ENCODE results near the gene MYO9A. TPM values are rescaled to one million over a fixed set of nuclear protein-coding genes. Genes with fewer than 3 reads are reported as not detected.

MYO9A gene
- polyA plus RNA-seq, 3 donors: 3.9 to 6.6 (median 5.0) TPM

- TF ChIP-seq CTCF (IDR thresholded peaks at IDR 0.05): no peak
- no peak overlapping the region for H3K27ac Mint-ChIP-seq
- H3K36me3 Mint-ChIP-seq: no peaks in the 10 kb centered on the region
- Histone ChIP-seq H3K27me3 (ENCODE audit: control insufficient read depth in 2 of 2, insufficient read depth in 2 of 2, low read length in 2 of 2) (no peaks in the 10 kb centered on the region), H3K9ac (ENCODE audit: insufficient read depth, low read length, poor library complexity, severe bottlenecking) (no peak overlapping the region), H3K36me3 (replicated peaks in 1 of 2; ENCODE audit: control insufficient read depth in 1 of 2, insufficient read depth in 2 of 2, low read length in 2 of 2) (no peaks in the 10 kb centered on the region), H2AFZ (ENCODE audit: insufficient read depth, low read depth, low read length, poor library complexity, severe bottlenecking) (no peak overlapping the region), H3K4me3 (replicated peaks in 1 of 3; ENCODE audit: low read depth in 2 of 3, low read length in 3 of 3) (no peak overlapping the region), H3K4me2 (replicated peaks; ENCODE audit: extremely low read depth, low read length, poor library complexity, severe bottlenecking) (no peak overlapping the region), H3K79me2 (ENCODE audit: insufficient read depth, low read length) (no peaks in the 10 kb centered on the region), H3K4me1 (ENCODE audit: control insufficient read depth in 1 of 2, insufficient read depth in 2 of 2, low read length in 2 of 2) (no peaks in the 10 kb centered on the region), H4K20me1 (ENCODE audit: insufficient read depth, low read length) (no peaks in the 10 kb centered on the region), H3K9me3 (replicated peaks in 1 of 2; ENCODE audit: control insufficient read depth in 1 of 2, insufficient read depth in 1 of 2, low read length in 2 of 2) (no peaks in the 10 kb centered on the region), H3K27ac (ENCODE audit: low read depth in 1 of 2, low read length in 2 of 2) (no peak overlapping the region)
- whole genome bisulfite sequencing (ENCODE audit: insufficient coverage): 89% methylated on average over 6 of the region's 7 CpGs
- no peaks in the 10 kb centered on the region for H3K4me1 Mint-ChIP-seq
- H3K9me3 Mint-ChIP-seq: peaks cover 0 to 4% (median 0%) of the 10 kb centered on the region in 7 donors
- no peak for DNase-seq
- peaks cover 0 to 6% (median 4%) of the 10 kb centered on the region in 3 donors for H3K27me3 Mint-ChIP-seq (ENCODE audit: low read depth in 3 of 3)
- intact Hi-C loops (cut with micrococcal nuclease): no loop called here
- no peak overlapping the region for H3K4me3 Mint-ChIP-seq
Measured at GRCh38 chr15:71791975-71792374, 326.0 kb downstream of the MYO9A start.

- no peak overlapping the region for H3K4me3 ChIP-seq (replicated peaks in 1 of 3; ENCODE audit: low read depth in 2 of 3, low read length in 3 of 3)
- H3K4me2 ChIP-seq (replicated peaks; ENCODE audit: extremely low read depth, low read length, poor library complexity, severe bottlenecking): no peak overlapping the region
- Mint-ChIP-seq H3K4me1 (no peaks in the 10 kb centered on the region), H3K36me3 (no peaks in the 10 kb centered on the region), H3K27me3 (ENCODE audit: low read depth in 3 of 3) (peaks cover under 1 to 4% (median 3%) of the 10 kb centered on the region in 3 donors), H3K4me3 (no peak overlapping the region), H3K27ac (no peak overlapping the region), H3K9me3 (peaks cover 0 to 4% (median 0%) of the 10 kb centered on the region in 7 donors)
- H3K27me3 ChIP-seq (ENCODE audit: control insufficient read depth in 2 of 2, insufficient read depth in 2 of 2, low read length in 2 of 2): no peaks in the 10 kb centered on the region
- WGBS (ENCODE audit: insufficient coverage): 98% methylated on average over 4 of the region's 10 CpGs
- H3K79me2 ChIP-seq (ENCODE audit: insufficient read depth, low read length): no peaks in the 10 kb centered on the region
- H2AFZ ChIP-seq (ENCODE audit: insufficient read depth, low read depth, low read length, poor library complexity, severe bottlenecking): no peak overlapping the region
- no peak for TF ChIP-seq CTCF (IDR thresholded peaks at IDR 0.05)
- H4K20me1 ChIP-seq (ENCODE audit: insufficient read depth, low read length): no peaks in the 10 kb centered on the region
- H3K9ac ChIP-seq (ENCODE audit: insufficient read depth, low read length, poor library complexity, severe bottlenecking): no peak overlapping the region
- no peaks in the 10 kb centered on the region for H3K9me3 ChIP-seq (replicated peaks in 1 of 2; ENCODE audit: control insufficient read depth in 1 of 2, insufficient read depth in 1 of 2, low read length in 2 of 2)
- intact Hi-C loops (cut with micrococcal nuclease): no loop called here
- no peaks in the 10 kb centered on the region for H3K36me3 ChIP-seq (replicated peaks in 1 of 2; ENCODE audit: control insufficient read depth in 1 of 2, insufficient read depth in 2 of 2, low read length in 2 of 2)
- no peaks in the 10 kb centered on the region for H3K4me1 ChIP-seq (ENCODE audit: control insufficient read depth in 1 of 2, insufficient read depth in 2 of 2, low read length in 2 of 2)
- no peak overlapping the region for H3K27ac ChIP-seq (ENCODE audit: low read depth in 1 of 2, low read length in 2 of 2)
- DNase-seq: no peak
Measured at GRCh38 chr15:71790081-71790480, 327.9 kb downstream of the MYO9A start.
